Activated CD4-positive, alpha-beta T cell treated with anti-CD3 and anti-CD28 coated beads, Interleukin-2, Interleukin-6, amounts not matched to agents 100 ng/mL and 50 ng/mL, durations not matched to agents 16 hours and 8 hours (primary cell): ENCODE data around the gene FREY1.

Experiments
- DNase-seq: peaks from one replicate; pipeline ENCODE4 v3.0.0-alpha.2; 2020

FREY1 gene

DNA sequence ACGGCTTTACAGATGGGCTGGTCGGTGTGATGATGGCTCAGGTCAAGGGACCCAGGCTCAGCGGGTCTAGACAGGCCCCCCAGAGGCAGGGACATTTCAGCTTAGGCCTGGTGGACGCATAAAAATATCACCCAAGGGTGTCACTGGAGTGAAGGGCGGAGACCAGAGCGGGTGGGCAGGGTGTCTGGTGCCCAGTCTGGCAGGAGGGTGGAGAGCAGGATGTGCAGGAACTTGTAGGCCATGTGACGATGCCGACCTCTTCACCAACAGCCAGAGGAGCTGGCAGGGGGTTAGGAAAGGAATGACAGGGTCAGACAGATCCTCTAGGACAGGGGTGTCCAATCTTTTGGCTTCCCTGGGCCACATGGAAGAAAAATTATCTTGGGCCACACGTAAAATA, 17.1 kb downstream of the FREY1 start:
- DNase-seq: no peak

DNA sequence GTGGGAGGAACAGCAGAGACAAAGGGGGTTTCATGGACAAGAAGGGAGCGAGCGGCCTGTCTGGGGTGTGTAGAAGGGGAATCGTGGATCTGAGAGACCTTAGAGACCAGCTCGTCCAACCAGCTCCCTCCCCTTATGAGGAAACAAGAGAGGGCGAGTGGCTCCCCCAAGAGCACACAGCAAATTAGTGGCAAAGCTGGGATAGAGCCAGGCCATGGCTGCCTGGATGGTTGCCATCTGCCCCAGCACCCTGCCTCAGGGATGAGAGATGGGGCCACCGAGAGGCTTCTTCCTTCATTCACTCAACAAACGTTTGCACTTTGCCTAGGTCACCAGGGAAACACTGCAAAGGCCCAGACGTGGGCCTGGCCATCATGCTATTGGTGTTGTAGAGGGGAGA, 17.5 kb downstream of the FREY1 start:
- no peak for DNase-seq

DNA sequence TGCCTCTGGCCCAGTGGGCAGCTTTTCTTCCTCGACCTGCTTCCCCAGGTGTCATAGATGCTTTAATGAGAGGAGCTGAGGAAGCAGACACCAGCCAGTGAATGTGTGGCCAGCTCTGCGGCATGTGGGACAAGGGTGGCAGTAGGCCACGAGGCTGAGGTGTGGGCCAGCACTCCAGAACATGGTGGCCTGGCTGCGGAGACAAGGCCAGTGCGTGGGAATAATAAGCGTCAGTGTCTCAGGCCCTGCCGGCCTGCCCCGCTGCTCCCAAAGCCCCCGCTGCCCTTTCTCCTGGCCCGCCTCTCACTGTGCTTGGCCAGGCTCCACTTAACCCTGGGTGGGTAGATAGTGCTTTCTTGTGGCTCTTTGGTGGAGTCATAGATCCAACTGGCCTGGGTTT, 19.5 kb downstream of the FREY1 start:
- no peak for DNase-seq

DNA sequence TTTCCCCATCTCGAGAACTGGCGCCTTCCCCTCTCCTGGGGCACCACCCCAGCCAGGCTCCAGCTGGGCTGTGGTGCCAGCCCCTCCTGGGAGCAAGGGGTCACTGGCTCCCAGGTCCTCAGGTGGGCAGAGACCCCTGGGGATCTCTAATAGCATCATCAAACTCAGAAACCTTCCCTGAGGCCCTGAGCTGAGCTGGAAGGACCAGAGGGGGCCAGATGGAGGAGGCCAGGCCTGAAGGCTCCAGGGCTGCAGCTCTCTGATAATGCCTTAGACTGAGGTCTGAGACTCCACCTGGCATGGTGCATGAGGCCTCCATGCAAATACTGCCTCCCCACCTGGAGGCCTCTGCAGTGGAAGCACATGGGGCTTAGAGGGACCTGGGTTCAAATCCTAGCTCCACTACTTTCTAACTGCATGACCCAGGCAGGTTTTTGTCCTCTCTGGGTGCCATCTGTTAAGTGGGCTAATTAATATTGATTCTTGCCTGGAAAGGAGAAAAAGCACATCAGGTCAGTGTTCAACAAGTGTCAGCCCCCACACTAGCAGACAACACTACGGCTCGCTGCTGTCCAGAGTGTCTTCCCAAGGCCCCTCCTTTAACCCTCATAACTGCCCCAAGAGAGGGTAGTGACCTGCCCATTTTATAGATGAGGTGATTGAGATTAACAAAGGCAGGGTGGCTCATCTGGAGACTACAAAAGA, 20.1 kb downstream of the FREY1 start:
- DNase-seq: no peak

DNA sequence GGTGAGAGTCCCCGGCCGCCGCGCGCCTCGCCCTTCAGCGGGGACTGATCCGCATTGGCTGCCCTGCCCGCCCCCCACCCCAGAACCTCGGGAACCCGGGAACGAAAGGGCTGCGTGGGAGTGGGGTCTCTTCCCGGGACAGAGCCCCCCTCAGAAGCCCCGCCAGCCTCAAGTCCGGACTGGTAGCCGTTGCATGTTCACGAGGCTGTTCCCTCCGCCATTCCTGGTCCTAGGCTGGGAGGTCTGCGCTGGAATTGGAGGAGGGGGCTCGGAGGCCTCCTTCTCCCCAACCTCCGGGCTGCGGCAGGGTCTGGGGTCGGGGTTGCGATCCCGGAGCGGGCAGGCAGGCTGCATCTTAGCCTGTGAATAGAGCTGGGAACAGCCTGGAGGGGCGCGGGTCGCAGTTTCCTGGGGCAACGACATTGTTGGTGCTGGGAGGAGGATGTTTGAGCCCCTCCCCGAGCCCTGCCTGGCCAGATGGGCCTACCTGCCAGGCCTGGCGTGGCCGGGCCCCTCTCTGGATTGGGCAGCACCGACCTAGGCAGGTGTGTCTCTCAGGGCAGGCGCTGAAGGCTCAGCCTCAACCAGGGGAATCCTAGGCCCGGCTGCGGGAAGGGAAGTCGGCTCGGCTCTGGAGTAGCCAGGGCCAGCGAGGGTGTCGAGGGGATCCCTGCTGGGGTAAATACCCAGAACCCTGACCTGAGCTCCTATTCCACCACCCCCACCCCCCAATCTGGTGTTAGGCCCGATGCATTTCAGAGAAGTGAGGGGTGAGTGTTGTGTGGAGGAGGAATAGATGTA, 20.9 kb downstream of the FREY1 start:
- no peak for DNase-seq

DNA sequence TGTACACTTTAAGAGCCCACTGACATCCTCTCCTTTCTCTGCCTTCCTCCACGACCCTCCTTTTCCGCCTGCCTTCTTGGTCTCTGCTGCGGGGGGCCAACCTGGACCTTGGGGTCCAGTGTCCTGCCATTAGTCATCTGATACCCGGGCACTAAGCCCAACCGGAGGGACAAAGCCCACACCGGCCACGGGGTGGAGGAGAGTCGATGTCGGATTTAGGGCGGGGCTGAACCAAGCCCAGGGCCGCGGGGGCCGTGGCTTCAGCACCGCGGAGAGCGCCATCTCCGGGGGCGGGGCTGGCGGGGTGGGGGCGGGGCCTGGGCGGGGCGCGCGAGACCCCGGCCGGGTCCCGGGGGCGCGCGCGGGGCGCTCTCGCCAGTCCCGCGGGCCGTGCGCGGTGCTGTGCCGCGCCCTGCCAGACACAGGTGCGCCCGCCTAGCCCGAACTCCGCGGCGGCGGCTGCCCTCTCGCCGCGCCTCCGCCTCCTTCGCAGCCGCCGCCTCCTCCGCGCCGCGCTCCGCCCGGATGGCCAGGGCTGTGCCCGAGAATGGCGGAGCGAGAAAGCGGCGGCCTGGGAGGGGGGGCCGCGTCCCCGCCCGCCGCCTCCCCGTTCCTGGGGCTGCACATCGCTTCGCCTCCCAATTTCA, 21.7 kb downstream of the FREY1 start, which contains the start of gene MAPK8IP1:
Gene MAPK8IP1 (plus strand): TSS at position 378 of the 647 bp plus-strand sequence. CDS start 170 bp downstream, at position 548.
- DNase-seq: peak; percentile 58

DNA sequence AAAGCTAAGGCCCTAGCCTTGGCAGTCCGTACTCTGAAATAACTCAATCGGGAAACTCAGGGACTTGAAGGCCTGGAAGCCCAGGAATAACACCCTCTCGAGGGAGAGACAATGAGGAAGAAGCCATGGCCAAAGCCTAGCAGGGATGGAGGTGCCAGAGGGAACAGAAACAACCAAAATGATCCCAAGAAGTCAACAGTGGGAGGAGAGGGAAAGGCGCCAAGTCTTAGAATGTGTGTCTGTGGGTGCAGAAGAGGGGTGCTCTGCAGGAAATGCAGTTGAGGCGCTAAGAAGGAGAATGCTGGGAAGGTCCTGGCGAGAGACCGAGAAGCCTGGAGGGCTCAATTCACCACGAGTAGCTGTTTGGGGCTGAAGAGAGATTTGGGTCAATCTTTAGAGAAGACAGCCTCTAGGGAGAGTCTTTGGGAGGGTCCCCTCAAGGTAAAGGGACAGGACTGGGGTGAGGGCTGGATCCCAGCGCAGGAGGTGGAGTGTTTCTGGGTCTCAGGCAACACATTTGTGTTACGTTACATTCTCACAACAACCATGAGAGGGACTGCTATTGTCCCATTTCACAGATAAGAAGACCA, 22.4 kb downstream of the FREY1 start:
- no peak for DNase-seq

DNA sequence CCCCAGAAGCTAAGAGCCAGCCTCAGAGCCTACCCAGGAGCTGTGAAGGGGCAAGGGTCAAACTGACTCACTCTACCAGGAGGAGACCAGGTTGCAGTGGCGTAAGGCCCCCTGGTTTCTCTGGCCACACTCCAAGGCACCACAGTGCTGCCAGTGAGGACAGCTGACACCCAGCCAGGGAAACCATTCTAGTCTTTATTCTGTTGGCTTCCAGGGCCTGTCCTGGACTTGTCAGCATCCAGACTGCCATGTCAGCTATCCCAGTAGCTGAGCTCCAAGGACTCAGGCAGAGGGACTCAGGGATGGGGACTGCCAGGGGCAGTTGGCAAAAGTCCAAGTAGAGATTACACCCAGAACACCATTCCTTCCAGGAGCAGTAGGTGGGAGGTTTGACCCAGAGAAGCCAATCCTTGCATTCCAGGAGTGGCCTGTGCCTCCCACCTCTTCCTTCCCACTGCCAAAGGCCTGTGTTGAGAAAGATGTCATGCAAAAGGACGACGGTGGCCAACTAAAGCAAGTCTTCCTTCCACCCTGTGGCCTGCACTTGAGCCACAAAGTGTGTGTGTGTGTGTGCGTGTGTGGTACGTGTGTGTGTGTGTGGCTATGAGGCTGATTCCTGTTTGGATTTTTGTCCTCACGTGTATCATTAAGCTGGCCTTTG, 25.2 kb downstream of the FREY1 start:
- no peak for DNase-seq

DNA sequence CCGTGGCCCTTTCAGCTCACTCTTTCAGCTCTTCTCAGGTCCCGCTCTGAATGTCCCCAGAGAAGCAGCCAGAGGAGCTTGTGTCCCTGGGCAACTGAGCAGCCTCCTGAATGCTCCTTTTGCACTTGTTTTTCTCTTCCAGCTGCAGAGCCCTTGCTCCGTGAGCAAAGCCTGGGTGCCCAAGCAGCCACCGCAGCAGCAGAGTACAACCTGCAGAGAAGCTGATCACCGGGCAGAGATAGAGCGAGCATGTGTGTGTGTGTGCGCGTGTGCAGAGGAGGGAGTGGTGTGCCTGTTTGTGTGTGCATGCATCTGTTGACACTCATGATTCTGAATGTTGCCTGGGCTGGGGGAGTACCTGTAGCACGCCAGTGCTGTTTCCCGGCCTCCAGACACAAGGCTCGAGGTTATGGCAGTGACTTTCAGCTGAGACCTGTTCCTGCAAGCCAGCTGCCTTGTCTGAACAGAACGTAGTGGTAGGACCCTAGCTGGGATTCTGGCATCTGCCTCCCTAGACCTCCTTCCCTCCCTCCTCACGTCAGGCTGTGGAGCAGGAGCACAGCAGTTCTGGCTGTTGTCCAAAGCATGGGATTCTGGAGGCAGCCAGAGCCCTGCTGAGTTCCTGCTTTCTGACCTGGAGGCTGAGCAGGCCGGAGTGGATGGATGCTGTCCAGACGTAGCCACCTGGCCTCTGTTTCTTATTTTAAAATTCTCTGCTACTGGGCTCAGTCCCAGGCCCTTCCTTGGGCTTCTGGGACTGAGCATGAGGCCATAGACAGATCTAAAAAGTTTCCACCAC, 26.1 kb downstream of the FREY1 start:
- no peak for DNase-seq

DNA sequence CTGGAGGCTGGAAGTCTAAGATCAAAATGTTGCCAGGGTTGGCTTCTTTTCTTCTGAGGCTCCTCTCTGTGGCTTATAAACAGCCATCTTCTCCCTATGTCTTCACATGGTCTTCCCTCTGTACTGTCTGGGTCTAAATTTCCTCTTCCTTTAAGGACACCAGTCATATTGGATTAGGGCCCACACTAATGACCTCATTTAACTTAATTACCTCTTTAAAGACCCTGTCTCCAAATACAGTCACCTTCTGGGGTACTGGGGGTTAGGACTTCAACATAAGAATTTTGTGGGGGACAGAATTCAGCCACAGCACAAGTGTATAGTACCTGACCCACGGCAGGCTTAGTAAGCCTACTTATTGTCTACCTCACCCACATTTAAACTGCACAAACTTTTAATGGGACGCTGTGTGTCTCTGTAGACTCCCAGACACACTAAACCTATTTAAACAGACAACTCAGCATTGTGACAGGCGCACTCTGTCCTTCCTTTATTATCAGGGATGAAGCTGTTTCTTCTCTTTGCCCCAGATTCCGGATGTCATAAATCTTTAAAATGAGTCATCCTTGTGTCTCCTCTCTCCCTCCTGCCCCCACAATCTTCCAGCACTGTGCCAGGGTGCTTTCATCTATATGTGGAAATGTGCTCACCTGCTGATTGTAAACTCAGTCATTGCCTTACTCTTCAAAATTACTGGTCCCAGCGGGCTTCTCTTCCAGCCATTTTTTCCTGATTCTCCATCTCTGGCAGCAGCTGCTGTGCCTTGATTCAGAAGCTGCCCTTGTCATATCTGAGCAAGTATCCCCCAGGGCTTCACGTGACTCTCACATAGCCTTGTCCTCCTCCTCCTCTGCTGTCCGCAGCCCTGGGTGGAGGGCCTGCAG, 27.0 kb downstream of the FREY1 start:
- DNase-seq: no peak

DNA sequence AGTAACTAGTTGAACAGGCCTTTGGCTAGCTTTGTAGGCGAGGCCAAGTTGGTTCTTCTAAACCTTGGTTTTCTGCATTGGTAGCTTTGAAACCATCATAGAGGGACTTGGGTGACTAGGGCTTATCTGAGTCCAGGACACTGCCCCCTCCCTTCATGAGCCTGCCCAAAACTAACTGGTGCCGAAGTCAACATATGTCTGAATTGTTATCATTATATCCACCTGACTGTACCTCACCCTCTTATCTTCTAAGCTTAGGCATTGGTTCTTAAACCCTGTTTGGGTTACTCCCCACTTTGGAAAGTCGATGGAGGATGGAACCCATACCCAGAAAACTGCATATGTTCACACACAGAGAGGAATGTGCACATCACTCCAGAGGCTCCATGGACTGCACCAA, 29.2 kb downstream of the FREY1 start:
- DNase-seq: no peak

DNA sequence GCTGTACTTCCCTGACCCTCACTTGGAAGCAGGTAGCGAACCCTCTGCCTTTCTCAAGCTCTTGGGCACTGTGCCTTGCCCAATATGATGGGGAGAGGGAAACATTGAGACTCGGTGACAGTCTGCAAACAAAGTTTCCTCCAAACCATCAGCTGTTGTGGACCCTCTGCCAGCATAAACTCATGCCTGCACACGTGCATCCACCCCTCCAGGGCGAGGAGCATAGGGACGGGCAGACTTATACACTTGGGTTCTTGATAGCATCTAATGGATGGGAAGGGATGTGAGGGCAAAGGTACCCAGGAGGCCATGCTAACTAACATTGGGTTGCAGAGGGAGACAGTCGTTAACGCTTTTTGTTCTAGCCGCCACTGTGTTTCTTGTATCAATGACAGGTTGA, 29.9 kb downstream of the FREY1 start:
- DNase-seq: no peak

DNA sequence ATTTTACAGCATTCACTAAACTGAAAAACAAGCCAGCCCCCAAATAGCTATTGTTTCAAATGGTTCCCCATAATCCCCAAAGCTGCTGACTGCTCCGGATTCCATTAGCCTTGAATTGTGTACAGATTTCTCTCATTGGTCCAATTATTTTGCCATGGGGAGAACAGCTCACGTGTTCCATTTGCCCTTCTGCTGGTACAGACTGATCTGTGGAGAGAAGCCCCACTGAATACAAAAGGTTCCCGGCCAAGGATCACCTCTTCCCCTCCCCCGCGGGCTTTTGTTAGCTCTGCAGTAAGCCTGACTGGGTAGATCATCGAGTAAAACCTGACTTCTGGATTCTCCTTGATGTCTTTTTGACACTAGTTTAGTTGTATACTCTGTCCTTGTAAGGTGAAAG, 30.7 kb downstream of the FREY1 start:
- DNase-seq: no peak

DNA sequence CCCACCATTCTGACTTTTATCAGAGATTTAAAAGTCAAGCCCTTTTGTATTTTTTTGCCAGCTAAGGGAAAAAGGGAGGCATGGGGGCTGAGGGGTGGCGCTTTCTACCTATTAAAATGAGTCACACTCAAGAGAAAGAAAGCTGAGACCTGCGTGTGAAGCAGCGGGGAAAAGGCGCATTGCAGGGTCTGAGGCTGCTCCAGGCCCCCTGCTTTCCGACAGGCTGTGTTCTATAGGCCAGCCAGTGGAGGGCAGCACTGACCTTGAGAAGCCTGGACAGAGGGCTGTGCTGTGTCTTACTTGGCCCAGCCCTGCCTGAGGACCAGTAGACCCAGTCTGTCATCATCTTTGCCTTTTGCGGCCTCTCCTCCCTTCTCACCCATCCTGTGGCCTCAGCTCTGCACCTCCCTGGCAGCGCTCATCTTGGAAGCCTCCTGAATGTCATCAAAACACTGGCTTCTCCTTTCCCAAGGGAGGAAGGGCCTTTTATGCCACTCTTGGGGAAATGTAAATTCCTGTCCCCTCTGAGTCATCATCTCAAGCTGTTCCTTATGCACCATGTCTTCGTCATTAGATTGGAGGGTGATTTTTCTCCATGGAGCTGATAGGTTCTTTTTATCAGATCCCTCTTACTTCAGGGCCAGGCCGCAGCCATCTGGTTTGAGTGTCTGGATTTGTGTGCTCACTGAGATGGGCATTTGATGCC, 34.3 kb downstream of the FREY1 start:
- peak; percentile 40 for DNase-seq

DNA sequence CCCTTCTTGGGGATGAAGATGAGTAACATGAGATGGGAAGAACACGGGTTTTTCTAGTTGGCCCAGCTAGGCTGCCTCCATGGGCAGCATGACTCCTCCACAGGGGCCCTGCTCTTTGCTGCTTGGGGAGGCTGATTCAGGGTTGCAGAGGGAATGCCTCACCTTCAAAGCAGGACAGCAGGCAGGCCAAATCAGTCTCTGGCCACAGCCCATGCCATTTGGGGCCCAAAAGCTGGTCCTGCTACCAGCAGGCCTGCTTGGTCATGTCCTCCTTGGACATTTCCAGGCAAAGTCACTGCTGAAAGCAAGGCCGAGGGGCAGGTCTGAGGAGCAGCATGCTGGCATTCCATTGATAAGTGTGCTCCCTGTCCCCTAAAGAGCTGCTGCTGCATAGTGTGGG, 35.4 kb downstream of the FREY1 start:
- no peak for DNase-seq

DNA sequence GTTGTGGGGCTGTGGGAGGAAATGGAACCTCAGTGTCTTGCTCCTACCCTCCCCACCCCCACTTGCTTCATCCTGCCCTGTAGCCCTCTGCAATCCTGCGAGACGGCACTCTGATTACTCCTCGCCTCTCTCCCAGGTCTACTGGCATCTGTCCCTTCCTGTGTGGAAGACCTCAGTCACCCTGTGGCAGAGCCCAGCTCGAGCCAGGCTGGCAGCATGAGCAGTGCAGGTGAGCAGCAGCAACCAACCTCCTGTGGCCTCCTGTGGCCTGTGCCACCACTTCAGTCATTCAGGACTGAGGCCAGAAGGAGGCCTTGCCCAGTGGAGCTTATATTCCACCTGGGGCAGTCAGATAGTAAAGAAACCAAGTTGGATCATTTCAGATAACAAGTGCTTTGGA, 36.4 kb downstream of the FREY1 start:
- DNase-seq: no peak

DNA sequence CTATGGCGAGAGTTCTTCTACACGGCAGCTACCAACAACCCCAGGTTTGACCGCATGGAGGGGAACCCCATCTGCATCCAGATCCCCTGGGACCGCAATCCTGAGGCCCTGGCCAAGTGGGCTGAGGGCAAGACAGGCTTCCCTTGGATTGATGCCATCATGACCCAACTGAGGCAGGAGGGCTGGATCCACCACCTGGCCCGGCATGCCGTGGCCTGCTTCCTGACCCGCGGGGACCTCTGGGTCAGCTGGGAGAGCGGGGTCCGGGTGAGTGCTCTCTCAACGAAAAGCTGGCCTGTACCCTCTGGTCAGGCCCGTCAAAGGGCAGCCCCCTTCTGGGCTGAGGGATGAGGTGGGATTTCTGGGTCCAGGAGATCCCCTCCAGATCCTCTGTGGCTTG, 37.5 kb downstream of the FREY1 start:
- no peak for DNase-seq

DNA sequence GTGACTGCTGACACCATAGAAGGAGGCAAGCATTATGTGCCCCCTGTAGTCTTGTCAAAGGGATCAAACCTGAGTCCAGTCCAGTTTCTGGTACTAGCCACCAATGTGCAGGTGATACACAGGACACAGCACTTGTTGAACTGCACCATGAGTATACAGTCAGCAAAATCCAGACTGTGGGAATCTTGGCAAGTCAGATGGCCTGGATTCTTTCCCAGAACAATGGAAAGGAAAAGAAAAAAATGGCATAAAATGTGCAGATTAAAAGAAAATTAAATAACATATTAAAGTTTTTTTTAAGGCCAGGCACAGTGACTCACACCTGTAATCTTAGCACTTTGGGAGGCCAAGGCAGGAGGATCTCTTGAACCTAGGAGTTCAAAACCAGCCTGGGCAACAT, 43.0 kb downstream of the FREY1 start:
- DNase-seq: no peak

DNA sequence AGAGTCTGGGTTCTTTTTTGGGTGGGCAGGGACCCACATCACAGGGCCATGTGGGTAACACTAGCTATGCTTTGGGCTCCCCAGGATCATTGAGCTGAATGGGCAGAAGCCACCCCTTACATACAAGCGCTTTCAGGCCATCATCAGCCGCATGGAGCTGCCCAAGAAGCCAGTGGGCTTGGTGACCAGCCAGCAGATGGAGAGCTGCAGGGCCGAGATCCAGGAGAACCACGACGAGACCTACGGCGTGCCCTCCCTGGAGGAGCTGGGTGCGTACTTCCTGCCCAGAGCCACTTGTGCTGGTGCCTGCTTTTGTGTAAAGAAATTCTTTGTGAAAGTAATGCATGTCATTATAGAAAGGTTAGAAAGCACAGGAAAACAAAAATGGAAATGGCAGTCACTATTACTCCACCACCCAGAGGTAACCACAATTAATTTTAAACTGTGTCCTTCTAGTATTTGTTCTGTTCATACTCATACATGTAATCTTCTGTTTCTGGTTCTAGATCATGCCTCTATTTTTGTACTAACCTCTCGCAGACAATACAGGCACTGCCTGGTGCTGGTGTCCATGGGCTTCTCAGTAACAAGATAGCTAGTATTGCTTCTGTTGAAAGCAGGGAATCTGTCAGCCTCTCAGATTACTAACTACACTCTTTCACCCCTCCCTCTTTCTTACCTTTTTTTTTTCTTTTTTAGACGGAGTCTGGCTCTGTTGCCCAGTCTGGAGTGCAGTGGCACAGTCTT, 46.1 kb downstream of the FREY1 start:
- no peak for DNase-seq

DNA sequence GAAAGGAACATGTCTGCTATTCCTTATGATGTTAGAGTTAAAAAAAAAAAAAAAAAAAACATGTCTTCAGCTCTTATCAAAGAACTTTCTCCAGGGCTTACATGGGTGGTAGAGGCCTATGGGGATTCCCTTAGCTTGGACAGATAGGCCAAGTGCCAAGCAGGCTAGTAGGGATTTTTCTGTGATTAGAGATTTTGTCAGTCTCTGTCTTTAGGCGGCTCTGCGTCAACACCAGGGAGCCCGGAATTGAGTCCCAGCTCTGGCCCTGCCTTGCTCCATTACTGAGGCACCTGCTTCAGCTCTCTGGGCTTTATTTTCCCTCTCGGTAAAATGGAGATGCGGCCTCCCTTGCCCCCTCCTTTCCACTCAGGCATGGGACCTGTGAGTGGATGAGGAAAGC, 46.7 kb downstream of the FREY1 start:
- no peak for DNase-seq
